ENCODE results near the gene NEIL1. TPM values are rescaled to one million over a fixed set of nuclear protein-coding genes. Genes with fewer than 3 reads are reported as not detected.

NEIL1 gene
- total and polyA plus RNA-seq, 2 donors (not counting 3 experiments of a cell fraction or from before 2014, with no cell fraction given) = 29.5 TPM

DNA sequence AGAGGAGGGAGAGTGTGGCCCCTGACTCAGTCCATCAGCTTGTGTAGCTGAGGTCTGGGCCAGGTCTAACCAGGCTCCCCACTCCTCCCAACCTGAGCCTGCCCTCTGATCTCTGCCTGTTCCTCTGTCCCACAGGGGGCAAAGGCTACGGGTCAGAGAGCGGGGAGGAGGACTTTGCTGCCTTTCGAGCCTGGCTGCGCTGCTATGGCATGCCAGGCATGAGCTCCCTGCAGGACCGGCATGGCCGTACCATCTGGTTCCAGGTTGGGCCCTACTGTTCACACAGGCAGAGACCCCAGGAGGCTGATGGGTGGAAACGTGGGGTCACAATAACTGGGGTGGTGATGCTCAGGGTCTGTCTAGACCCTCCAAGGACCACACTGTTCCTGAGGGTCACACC, 6.8 kb downstream of the NEIL1 start:
- no peak overlapping the region for H3K4me3 ChIP-seq (replicated peaks in 1 of 3; ENCODE audit: insufficient read depth in 1 of 3, low read depth in 1 of 3, low read length in 3 of 3)
- no peaks in the 10 kb centered on the region for H3K9me3 ChIP-seq (replicated peaks; ENCODE audit: control insufficient read depth, insufficient read depth, low read length)
- no peaks in the 10 kb centered on the region for H3K27me3 ChIP-seq (ENCODE audit: control insufficient read depth in 2 of 2, insufficient read depth in 2 of 2, low read length in 2 of 2)
- CTCF ChIA-PET = interaction anchor here (3.0 kb wide), 1 partner anchor 14 kb away, joined by 12 read pairs; the partner anchor contains the start of gene MAN2C1
- POLR2A ChIA-PET = no interaction called here
- no peak overlapping the region for H3K27ac ChIP-seq (ENCODE audit: insufficient read depth, low read depth, low read length)
- intact Hi-C loops (cut with micrococcal nuclease) (no loop called here), dilution Hi-C loops (cut with MboI; ENCODE audit: extremely low pct_ligation_motif_present, low sequenced_read_pairs) (no loop called here)
- no peak overlapping the region for H3K9ac ChIP-seq (replicated peaks; ENCODE audit: extremely low read depth, insufficient read depth, low read length)
- FAIRE-seq (no peak), DNase-seq (ENCODE audit: low read depth, low spot score) (no peak)
- no TSS peak for BruUV-seq (replicated peaks)
- H2AFZ ChIP-seq (ENCODE audit: low read depth, low read length) = no peak overlapping the region
- no peaks in the 10 kb centered on the region for H3K9me1 ChIP-seq (replicated peaks; ENCODE audit: control insufficient read depth, extremely low read depth, insufficient read depth, low read length)
- H3K79me2 ChIP-seq (ENCODE audit: control insufficient read depth, insufficient read depth, low read length) = no peaks in the 10 kb centered on the region
- TF ChIP-seq MAX (IDR thresholded peaks at IDR 0.05; ENCODE audit: insufficient read depth, insufficient read length) = no peak
- TF ChIP-seq, protein P1, sequence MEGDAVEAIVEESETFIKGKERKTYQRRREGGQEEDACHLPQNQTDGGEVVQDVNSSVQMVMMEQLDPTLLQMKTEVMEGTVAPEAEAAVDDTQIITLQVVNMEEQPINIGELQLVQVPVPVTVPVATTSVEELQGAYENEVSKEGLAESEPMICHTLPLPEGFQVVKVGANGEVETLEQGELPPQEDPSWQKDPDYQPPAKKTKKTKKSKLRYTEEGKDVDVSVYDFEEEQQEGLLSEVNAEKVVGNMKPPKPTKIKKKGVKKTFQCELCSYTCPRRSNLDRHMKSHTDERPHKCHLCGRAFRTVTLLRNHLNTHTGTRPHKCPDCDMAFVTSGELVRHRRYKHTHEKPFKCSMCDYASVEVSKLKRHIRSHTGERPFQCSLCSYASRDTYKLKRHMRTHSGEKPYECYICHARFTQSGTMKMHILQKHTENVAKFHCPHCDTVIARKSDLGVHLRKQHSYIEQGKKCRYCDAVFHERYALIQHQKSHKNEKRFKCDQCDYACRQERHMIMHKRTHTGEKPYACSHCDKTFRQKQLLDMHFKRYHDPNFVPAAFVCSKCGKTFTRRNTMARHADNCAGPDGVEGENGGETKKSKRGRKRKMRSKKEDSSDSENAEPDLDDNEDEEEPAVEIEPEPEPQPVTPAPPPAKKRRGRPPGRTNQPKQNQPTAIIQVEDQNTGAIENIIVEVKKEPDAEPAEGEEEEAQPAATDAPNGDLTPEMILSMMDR (IDR thresholded peaks at IDR 0.05; ENCODE audit: extremely low read depth in 1 of 2, insufficient read depth in 1 of 2, low read depth in 1 of 2, low read length in 2 of 2) = no peak
- no peak for TF ChIP-seq JUN (IDR thresholded peaks at IDR 0.05; ENCODE audit: borderline replicate concordance, insufficient read depth, insufficient read length, low read depth)
- TF ChIP-seq POLR2A (IDR thresholded peaks at IDR 0.05; ENCODE audit: low read depth, low read length) = no peak
- TF ChIP-seq FOS (IDR thresholded peaks at IDR 0.05; ENCODE audit: borderline replicate concordance, insufficient read depth, low read length) = no peak
- TF ChIP-seq POLR2AphosphoS5 (IDR thresholded peaks at IDR 0.05; ENCODE audit: insufficient read depth, low read depth, low read length) = no peak
- TF ChIP-seq MYC (IDR thresholded peaks at IDR 0.05; ENCODE audit: low read depth, low read length) = no peak
- TF ChIP-seq EZH2 (IDR thresholded peaks at IDR 0.05; ENCODE audit: borderline replicate concordance, low read depth, low read length, severe bottlenecking) = no peak
- TF ChIP-seq GATA2 (IDR thresholded peaks at IDR 0.05; ENCODE audit: insufficient read depth, insufficient read length, low read depth, low read length) = no peak
- no peaks in the 10 kb centered on the region for H3K4me1 ChIP-seq (ENCODE audit: control insufficient read depth, extremely low read depth, insufficient read depth, low read length)
- H3K4me2 ChIP-seq (ENCODE audit: insufficient read depth, low read length) = no peak overlapping the region
- H3K36me3 ChIP-seq (ENCODE audit: control insufficient read depth in 2 of 2, extremely low read depth in 1 of 2, insufficient read depth in 2 of 2, low read length in 2 of 2) = peaks cover 4 to 19% of the 10 kb centered on the region in 2 experiments
- H4K20me1 ChIP-seq (replicated peaks; ENCODE audit: control insufficient read depth, extremely low read depth, insufficient read depth, low read length) = no peaks in the 10 kb centered on the region

All from endothelial cell of umbilical vein (primary cell).